ENCODE data around the gene RGS6. TPM values are rescaled to one million over a fixed set of nuclear protein-coding genes. Genes with fewer than 3 reads are reported as not detected.

RGS6 gene
- total RNA-seq, 1 donor from 2014 or later = 2.8 TPM

GRCh38 chr14:72583316-72584272 lies 651.4 kb downstream of the RGS6 start:
- no peak overlapping the region for H3K4me3 Mint-ChIP-seq
- no peak for DNase-seq (ENCODE audit: low read depth, low spot score)
- no peaks in the 10 kb centered on the region for H3K36me3 Mint-ChIP-seq (ENCODE audit: low read depth)
- H3K9me3 Mint-ChIP-seq = no peaks in the 10 kb centered on the region
- H3K4me1 Mint-ChIP-seq = no peaks in the 10 kb centered on the region
- no peak overlapping the region for H3K27ac Mint-ChIP-seq (ENCODE audit: unreplicated experiment)
- TF ChIP-seq, protein P1, sequence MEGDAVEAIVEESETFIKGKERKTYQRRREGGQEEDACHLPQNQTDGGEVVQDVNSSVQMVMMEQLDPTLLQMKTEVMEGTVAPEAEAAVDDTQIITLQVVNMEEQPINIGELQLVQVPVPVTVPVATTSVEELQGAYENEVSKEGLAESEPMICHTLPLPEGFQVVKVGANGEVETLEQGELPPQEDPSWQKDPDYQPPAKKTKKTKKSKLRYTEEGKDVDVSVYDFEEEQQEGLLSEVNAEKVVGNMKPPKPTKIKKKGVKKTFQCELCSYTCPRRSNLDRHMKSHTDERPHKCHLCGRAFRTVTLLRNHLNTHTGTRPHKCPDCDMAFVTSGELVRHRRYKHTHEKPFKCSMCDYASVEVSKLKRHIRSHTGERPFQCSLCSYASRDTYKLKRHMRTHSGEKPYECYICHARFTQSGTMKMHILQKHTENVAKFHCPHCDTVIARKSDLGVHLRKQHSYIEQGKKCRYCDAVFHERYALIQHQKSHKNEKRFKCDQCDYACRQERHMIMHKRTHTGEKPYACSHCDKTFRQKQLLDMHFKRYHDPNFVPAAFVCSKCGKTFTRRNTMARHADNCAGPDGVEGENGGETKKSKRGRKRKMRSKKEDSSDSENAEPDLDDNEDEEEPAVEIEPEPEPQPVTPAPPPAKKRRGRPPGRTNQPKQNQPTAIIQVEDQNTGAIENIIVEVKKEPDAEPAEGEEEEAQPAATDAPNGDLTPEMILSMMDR (conservative IDR thresholded peaks at IDR 0.05) = no peak
- H3K27me3 Mint-ChIP-seq (ENCODE audit: low read depth) = peaks cover 3% of the 10 kb centered on the region

GRCh38 chr14:72588521-72588920 lies 656.3 kb downstream of the RGS6 start:
- TF ChIP-seq, protein P1 (conservative IDR thresholded peaks at IDR 0.05) = no peak
- Mint-ChIP-seq H3K9me3 (no peaks in the 10 kb centered on the region), H3K27me3 (ENCODE audit: low read depth) (peaks cover 2% of the 10 kb centered on the region), H3K4me3 (no peak overlapping the region), H3K36me3 (ENCODE audit: low read depth) (no peaks in the 10 kb centered on the region), H3K27ac (ENCODE audit: unreplicated experiment) (no peak overlapping the region), H3K4me1 (no peaks in the 10 kb centered on the region)
- DNase-seq (ENCODE audit: low read depth, low spot score) = no peak

DNA sequence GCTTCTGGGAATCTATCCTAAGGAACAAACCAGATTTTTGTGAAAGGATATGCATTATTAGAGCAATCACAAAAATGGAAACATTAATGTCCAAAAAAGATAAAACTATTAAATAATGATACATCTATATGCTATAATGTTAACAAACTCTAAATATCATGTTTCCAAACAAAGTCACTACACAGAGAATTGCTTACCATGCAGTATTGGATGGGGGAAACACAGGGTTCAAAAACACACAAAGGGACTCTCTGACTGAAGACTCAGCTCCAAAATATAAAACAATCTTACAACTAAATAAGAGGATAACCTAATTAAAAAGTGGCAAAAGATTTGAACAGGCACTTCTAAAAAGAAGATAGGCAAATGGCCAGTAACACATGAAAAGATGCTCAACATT lies 657.4 kb downstream of the RGS6 start:
- no peaks in the 10 kb centered on the region for H3K9me3 Mint-ChIP-seq
- peaks cover 2% of the 10 kb centered on the region for H3K27me3 Mint-ChIP-seq (ENCODE audit: low read depth)
- H3K36me3 Mint-ChIP-seq (ENCODE audit: low read depth) = no peaks in the 10 kb centered on the region
- TF ChIP-seq, protein P1 (conservative IDR thresholded peaks at IDR 0.05) = no peak
- no peak overlapping the region for H3K27ac Mint-ChIP-seq (ENCODE audit: unreplicated experiment)
- no peak overlapping the region for H3K4me3 Mint-ChIP-seq
- DNase-seq (ENCODE audit: low read depth, low spot score) = no peak
- no peaks in the 10 kb centered on the region for H3K4me1 Mint-ChIP-seq

DNA sequence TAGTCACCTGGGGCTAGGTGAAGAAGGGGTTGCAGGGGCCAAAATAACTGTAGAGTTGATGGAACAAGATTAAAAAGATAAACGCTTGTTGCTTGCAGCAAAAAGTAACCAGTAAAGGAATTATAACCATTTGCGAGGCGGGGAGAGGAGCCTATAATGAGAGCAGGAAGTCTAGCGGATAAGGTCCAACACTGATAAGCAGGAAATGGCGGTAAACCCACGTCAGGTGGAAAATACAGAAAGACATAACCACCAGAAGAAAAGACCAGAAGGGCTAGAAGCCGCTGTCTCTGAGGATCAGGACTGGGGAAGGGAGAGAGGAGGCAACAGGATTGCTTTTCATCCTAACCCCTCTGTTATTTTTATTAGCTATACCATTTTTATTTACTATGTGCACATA lies 658.3 kb downstream of the RGS6 start:
- Mint-ChIP-seq H3K27ac (ENCODE audit: unreplicated experiment) (no peak overlapping the region), H3K36me3 (ENCODE audit: low read depth) (no peaks in the 10 kb centered on the region), H3K4me3 (no peak overlapping the region), H3K4me1 (no peaks in the 10 kb centered on the region), H3K27me3 (ENCODE audit: low read depth) (peaks cover 2% of the 10 kb centered on the region), H3K9me3 (no peaks in the 10 kb centered on the region)
- DNase-seq (ENCODE audit: low read depth, low spot score) = no peak
- TF ChIP-seq, protein P1 (conservative IDR thresholded peaks at IDR 0.05) = no peak

GRCh38 chr14:72591391-72591790 lies 659.2 kb downstream of the RGS6 start:
- no peak overlapping the region for H3K4me3 Mint-ChIP-seq
- TF ChIP-seq, protein P1 (conservative IDR thresholded peaks at IDR 0.05) = no peak
- DNase-seq (ENCODE audit: low read depth, low spot score) = no peak
- no peaks in the 10 kb centered on the region for H3K9me3 Mint-ChIP-seq
- H3K27ac Mint-ChIP-seq (ENCODE audit: unreplicated experiment) = no peak overlapping the region
- peaks cover 2% of the 10 kb centered on the region for H3K27me3 Mint-ChIP-seq (ENCODE audit: low read depth)
- no peaks in the 10 kb centered on the region for H3K4me1 Mint-ChIP-seq
- no peaks in the 10 kb centered on the region for H3K36me3 Mint-ChIP-seq (ENCODE audit: low read depth)

All from neural crest cell (in vitro differentiated cells).